ENCODE data around the gene PAN2.
"Not testable (repeated sequence)": the region's sequence is repeated elsewhere in the genome, so short reads cannot be mapped to it uniquely, and the experiment has no call there.

PAN2 gene

DNA sequence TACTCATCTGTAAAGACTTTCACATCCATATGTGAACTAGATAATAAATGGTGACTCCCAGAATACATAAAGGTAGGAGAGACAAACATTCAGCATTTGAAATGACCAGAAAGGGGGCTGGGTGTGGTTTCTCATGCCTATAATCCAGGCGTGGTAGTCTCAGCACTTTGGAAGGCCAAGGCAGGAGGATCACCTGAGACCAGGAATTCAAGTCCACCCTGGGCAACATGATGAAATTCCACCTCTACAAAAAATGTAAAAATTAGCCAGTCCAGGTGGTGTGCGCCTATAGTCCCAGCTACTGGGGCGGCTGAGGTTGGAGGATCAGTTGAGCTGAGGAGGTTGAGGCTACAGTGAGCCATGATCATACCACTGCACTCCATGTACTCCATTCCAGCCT is 29.5 kb downstream of the PAN2 start:
- no peak for DNase-seq

DNA sequence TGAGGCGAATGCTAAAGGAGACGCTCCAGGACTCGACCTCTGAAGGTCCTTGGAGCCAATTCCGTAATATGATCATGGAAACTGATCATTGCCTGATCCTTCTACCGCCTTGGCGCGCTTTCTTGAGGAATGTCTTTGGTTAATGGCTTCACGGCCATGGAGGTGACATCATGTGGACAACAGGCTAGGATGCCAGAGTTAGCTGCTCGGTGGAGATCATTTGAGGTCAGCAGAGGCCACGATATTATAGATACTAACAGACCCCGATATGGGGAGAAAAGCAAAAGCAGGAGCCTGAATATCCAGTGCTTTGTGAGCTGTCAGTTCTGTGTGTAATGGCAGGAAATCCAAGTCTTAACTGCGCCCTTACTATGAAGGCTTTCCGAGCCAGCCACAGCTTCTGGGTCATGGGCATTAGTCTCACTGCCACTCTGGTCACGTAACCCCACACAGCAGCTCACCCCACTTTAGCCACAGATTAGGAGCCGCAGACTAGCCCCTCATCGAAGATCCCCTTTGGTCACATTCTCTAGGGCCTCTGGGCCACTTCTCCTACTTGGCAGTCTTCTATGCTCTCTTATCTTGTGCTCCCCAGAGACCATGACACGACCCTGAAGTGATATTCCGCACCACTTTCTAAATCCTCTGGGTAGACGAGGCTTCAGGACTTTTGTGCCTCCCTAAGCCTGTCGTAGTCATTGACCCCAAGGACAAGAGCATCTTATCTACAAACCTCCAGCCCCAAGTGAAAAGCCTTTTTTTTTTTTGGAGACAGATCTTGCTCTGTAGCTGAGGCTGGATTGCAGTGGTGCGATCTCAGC is 32.9 kb downstream of the PAN2 start:
- no peak for DNase-seq

DNA sequence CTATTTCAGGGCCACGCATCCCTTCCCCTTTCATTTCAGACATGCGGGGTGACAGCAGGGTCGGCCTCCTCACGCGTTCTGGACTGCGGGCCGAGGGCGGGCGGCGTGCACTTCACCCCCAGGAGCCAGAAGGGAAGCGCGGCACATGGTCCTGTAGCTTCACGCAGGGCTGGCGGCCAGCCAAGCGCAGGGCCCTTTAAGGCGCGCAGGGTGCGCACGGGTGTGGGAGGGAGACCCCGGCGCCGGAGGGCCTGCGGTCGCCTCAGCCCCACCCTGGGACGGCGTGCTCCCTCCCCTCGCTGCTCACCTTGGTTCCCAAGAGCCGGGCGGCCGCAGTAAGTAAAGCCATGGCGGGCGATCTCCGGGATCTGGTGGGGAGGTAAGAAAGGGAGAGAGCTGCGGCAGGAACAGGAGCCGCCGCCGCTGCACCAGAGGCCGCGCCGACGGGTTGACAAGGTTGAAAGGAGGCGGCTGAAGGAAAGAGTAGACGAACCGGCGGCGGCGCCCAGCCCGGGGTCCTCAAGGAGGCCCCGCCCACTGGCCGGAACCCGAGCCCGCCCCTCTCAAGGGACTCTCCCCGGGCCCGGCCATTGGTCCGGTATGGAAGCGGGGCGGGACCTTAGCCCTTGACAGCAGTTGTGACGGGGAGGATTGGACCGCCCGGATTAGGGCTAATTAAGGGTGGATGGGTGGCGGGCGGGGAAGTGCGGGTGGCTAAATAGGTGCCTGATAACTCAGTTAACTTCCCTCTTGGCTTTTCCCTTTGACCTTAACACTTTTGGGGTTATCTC is 33.8 kb downstream of the PAN2 start, which contains the start of gene CS:
CS (minus strand) TSS at position 478 of the 791 bp plus-strand sequence; CDS start at position 349, 129 bp downstream.
- peak; percentile 99 for DNase-seq

DNA sequence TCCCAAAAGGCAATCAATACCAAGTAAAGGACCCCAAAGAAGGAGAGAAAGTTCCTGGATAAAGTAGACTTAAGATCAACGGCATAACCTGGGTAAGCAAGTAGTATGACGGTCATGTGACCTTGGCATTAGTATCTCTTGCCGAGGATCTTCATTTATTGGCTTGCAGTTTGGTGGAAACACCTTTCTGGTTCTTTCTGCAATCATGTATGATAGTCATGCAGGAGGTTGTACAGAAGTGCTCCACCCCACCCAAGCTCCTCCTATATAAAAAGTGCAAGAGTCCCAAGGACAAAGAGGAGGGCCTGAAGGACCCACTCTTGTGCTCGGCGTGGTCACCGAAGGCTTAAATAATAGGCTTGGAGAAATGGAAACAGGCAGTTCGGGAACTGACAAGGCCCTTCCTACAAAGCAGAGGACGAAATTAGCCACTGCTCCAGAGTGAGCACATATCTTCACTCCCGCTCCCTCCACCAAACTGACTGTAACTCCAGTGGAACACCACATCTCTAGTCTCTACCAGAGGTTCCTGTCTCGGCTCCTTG is 34.4 kb downstream of the PAN2 start:
- DNase-seq = peak; percentile 52

DNA sequence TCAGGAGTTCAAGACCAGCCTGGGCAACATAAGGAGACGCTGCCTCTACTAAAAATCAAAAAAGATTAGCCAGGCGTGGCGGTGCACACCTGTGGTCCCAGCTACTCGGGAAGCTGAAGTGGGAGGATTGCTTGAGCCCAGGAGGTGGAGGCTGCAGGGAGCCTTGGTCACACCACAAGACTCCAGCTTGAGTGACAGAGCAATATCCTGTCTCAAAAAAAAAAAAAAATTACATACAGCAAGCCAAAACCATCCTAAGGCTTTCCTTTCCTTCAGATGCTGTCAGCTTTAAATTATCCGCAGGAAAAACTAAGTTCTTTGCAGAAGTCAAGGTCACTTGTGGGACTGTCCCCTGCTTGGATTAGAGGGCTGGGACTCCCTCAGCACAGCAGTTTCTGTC is 35.0 kb downstream of the PAN2 start:
- no peak for DNase-seq

DNA sequence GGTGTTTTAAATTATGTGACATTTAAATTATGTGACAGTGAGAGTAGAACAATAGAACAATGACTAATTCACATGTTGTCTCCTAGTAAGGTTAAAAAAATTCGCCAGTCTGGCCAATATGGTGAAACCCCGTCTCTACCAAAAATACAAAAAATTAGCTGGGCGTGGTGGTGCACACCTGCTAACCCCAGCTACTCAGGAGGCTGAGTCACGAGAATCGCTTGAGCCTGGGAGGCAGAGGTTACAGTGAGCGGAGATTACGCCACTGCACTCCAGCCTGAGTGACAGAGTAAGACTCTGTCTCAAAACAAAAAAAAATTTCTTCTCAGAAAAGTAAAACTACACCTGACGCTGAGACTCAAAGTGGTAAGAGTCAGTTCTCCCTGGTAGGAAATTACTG is 36.4 kb downstream of the PAN2 start:
- no peak for DNase-seq

DNA sequence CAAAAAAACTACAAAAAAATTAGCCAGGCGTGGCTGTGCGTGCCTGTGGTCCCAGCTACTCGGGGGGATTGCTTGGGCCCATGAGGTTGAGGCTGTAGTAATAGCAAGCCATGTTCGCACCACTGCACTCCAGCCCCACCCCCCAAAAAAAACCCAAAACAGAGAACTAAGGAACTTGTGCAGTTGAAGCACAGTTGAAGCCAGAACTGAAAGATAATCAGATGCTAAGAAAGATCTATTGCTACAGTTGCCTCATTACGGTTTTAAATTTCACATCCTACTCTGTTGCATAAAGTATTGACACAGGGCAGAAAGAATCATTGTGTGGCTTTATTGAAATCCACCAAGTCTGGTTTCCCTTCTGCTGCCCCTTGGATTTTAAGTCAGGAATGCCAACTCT is 37.5 kb downstream of the PAN2 start:
- no peak for DNase-seq

DNA sequence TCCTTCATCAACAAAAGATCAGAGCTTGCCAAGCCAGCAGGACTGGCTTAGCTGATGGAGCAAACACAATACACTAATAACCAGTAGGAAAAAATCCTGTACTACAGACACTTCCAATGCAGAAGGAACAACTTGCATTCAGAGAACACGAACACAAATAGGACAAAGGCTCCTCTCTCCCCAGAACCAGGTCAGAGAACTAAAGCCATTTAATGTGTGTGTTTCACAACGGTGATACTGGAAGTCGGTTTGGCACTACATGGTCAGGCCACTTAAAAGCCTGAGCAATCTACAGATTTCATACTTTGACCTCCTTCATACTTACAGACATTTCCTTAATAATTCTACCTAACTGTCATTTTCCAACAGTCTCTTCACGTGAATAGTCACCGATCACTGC is 40.0 kb downstream of the PAN2 start:
- no peak for DNase-seq

DNA sequence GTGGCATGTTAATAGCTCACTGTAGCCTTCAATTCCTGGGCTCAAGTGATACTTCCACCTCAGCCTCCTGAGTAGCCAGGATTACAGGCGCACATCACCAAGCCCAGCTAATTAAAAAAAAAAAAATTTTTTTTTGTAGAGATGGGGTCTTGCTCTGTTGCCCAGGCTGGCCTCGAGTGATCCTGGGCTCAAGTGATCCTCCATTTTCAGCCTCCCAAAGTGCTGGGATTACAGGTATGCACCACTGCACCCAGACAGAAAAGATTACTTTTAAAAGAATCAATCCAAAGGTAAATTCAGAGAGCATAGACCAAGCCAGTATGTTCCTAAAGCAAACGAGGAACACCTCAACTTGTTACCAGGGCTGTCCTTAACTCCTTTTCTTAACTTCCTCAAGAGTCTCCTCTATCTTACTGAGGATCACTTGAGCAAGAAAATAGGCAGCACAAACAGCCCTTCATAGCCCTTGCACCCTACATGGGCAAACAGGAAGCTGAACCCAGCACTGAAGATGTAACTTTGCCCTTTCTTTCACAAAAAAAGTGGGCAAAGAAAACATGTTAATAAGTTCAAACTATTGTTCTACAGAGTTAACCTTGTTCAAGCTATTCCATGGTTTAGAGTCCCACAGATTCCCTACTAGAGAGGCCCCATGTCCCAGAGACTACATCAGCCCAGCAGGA is 45.0 kb downstream of the PAN2 start:
- DNase-seq = no peak

DNA sequence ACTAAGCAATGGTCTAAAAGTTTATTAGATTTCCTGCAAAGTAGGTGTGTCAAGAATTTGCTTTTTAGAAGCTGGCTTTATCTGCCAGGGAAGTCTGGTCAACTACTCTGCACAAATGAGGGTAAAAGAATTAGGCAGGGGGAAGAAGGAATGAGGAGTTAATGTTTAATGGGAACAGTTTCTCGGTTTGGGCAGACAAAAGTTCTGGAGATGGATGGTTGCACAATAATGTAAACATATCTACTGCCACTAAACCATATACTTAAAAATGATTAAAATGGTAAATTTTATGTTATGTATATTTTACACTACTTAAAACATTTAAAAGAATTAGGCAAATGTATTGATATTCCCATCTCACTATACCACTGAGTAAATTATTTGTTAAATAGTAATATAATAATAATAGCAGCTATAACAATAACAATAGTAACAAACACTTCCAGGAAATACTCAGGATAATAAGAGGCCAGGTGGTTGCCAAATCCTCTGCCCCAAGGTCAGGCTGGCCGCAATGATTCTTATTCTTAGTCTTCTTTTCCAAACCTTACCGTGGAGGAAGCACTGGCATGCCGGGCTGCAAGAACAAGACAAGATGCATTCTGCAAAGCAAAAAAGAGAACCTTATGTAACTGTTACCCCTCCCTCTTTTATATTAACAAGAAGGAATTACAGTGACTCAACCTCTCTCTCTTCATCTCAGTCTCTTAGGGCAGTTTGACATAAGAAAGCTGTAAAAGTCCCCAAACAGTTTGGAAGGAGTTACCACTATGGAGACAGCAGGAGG is 47.6 kb downstream of the PAN2 start:
- DNase-seq = no peak

DNA sequence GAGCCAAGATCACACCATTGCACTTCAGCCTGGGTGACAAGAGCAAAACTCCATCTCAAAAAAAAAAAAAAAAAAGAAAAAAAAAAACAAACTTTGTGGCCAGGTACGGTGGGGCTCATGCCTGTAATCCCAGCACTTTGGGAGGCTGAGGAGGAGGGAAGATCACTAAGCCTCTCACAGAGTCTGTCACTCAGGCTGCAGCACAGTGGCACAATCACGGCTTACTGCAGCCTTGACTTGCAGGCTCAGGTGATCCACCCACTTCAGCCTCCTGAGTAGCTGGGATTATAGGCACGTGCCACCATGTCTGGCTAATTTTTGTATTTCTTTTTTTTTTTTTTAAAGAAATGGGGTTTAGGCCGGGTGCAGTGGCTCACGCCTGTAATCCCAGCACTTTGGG is 49.5 kb downstream of the PAN2 start:
- DNase-seq = not testable (repeated sequence)

DNA sequence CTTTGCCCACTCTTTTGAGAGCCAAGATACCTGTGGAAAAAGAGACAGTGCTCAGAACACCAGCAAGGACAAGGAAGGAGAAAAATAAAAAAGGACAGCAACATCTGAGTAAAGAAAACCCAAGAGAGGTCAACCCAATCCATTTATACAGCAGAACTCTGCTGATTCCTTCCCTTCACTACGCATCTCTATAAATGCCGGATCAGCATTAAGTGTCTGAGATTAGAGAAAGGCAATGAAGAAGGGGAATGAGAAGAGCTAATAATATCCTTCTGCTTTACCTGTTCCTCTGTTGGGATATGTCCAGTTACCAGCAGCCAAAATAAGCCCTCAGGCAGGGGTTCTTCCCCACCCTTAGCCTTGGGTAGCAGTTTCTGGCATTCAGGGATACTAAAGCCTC is 51.2 kb downstream of the PAN2 start:
- DNase-seq = no peak

DNA sequence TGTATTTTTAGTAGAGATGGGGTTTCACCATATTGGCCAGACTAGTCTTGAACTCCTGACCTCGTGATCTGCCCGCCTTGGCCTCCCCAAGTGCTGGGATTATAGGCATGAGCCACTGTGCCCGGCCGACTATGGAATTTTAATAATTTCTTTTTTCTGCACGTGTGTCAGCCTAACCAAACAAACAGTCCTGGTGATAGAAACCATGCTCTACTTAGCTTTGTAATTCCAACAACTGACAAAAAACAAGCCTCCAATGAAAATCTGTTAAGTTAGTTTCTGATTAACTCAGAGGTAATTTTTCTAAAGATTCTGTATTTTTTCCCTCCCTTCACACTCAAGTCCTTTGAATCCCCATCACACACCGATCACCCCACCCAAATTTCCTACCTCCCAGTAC is 51.8 kb downstream of the PAN2 start:
- no peak for DNase-seq

DNA sequence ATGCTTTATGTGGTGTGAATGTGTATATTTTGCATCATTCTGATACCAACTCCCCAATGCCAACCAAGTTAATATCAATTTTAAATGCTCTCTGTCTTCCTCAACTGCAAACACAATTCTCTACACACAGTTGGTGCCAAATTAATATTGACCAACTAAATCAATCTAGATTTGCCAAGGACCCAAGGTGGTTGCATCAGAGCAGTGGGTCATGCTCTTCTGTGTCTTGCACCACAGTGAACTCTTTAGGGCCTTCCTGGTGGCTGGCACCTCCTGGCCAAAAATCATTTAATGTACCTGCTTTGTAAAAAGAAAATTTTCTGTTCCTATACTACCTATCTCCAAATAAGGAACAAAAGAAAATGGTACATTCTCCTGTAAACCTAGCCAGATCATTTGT is 53.0 kb downstream of the PAN2 start:
- no peak for DNase-seq

DNA sequence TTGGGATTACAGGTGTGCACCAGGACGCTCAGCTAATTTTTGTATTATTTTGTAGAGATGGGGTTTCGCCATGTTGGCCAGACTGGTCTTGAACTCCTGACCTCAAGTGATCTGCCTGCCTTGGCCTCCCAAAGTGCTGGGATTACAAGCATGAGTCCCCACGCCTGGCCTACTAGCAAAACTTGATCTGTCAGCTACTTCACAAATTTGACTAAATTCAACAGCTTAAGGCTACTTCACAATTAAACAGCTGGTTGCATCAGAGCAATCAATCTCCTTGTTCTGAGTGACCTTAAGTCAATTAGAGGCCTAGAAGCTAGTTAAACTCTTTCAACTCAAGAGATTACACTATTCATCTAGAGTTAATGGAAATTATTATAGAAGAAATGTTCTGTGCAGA is 54.9 kb downstream of the PAN2 start:
- no peak for DNase-seq

DNA sequence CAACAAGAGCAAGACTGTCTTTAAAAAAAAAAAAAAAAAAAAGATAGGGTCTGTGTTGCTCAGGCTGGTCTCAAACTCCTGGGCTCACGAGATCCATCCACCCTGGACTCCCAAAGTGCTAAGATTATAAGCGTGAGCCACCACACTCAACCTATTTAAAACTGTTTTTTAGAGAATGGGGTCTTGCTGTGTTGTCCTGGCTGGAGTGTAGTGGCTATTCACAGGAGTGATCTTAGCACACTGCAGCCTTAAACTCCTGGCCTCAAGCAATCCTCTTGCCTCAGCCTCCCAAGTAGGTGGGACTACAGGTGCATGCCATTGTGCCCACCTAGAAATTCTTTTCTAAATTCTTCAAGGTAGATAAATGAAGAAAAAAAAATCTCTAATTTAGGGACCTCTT is 59.5 kb downstream of the PAN2 start:
- DNase-seq = no peak

DNA sequence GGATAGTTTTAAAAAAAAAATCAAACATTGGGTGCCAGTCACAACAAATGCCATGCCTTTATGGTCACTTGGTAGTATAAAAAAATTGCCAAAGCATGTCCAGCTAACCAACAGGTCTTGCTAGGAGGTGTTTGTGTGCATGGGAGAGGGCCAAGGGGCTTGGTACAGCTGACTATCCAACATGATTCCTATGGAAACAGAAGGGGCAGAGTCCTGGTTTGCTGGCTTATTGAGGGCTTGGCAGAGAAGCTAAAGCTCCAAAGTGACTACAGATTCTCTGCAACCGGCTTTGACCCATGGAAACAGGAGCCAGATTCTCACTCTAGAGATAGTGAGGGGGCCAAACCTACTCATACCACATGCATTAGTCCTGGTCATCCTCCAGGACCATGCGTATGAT is 61.3 kb downstream of the PAN2 start:
- DNase-seq = not testable (repeated sequence)

DNA sequence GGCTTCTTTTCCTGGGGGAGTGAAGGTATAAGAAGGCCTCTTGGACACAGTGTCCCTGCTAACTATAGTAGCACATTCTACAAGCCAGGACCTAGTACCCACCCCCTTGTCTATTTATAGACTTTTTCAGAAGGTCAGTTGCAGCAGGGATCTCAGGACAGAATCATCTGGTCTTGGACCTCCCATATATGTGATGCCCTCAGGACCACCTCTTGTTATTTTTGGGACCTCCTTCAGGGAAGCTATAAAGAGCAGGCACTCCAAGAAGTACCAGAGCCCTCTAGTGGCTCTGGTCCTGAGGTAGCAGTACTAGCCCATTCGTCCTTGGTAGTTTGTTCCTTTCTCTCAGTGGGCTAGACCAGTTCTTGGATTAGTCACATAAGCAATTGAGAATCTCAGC is 62.8 kb downstream of the PAN2 start:
- peak; percentile 26 for DNase-seq

DNA sequence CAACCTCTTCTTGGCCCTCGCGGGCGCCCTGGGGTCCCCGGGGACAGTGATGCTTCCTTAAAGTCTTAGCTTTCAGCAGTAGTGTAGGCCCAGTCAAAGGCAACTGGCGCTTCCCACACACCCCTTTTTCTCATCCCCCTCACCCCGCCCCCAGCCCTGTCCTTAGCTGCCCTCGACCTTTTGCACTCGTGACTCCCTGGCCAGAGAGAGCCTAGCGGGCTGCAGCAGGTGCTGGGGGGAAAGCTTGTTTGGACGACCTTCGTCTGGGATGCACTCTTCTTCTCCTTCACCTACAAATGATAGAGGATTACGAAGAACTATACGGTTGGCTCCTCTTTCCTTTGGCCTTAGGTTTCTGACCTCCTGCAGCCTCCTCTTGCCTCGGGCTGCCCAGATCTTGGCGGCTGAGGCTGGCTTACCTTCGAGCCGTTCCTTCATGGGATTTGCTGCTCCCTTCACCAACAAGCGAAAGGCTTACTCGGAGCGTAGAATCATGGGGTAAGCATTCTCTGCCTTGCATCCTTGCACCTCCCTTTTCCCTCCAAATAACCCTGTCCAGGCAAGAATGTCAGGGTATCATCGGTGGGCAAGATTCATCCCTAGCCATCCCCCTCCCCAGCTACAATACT is 66.2 kb downstream of the PAN2 start:
- DNase-seq = peak; percentile 40

DNA sequence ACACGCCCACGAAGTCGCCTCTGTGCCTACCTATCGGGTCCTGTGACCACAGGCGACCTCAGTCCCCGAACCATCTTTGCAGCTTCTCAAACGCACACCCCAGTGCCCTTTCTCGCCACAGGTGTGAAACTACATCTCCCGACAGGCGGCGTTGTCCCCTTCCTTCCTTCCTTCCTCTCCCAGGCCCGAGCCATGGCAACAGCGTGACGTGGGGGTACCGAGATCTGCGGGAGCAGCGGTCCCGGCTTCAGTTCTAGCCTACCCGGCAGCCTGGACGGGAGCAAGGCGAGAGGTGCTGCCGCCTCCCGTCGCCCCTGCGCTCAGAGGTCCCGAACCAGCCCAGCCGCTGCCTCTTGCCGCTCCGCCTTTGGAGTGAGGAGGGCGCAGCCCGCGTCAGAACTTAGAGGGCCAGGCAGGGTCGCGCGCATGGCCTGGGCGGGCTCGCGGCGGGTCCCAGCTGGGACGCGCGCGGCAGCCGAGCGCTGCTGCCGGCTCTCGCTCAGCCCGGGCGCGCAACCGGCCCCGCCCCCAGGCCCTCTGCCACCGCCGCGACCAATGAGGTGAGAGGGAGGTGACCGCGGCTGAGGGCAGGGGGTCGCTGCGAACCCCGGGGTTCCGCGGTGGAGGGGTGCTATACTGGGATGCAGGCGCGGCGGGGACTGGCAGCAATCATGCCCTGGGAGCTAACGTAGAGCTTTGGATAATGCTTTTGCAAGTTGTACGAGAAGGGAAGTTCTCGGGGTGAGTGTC is 66.9 kb downstream of the PAN2 start, which contains the start of gene COQ10A:
COQ10A (plus strand) TSS at position 250 of the 750 bp plus-strand sequence; CDS start at position 427, 177 bp downstream.
- DNase-seq = peak; percentile 91
